Fibroblast of villous mesenchyme (primary cell): Measurements from ENCODE around the gene MNT. TPM values are rescaled to one million over a fixed set of nuclear protein-coding genes. Genes with fewer than 3 reads are reported as not detected.
A peak's percentile ranks its signal among the peaks of the same experiment; 100 is the strongest.

ENCODE experiments used
- DNase-seq: peaks from one replicate; pipeline ENCODE4 v3.0.0-alpha.2; 2010; ENCODE audit warnings: low read depth
- H3K4me3 ChIP-seq: 2 replicates; pipeline ENCODE4 v1.5.1; 2011; ENCODE audit warnings: low read depth, mild to moderate bottlenecking, low read length
- total RNA-seq: library from RNA; depleted of rRNA; stranded (reverse); fragments of >200 nt; gene quantifications from 2 replicates; pipeline ENCODE4 v1.2.3, GENCODE V29; 2012
- TF ChIP-seq, protein P1 (sequence below): IDR thresholded peaks from 2 replicates; pipeline ENCODE4 v1.5.1; 2012; ENCODE audit warnings: low read depth, mild to moderate bottlenecking, low read length; ENCODE audit not compliant: insufficient read depth

The MNT gene
- total RNA-seq, 1 donor = 7.8 TPM

DNA sequence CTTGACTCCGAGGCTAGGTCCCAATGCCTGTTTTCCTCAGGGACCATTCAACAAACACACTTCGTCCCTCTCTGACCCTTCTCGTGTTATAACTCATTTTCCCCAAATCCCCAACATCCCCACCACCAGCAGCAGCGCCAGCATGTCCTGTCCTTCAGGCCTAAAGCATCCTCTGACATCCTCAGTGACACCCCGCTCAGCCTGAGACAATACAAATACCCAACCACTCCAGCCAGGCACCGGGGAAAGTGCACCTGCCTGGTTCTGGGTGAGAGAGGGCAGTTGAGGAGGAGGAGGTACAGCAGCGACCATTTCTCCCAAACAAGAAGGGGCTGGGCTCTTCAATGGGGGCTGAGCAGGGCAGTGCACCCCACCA is 4.7 kb downstream of the MNT start:
- DNase-seq = no peak
- TF ChIP-seq, protein P1, sequence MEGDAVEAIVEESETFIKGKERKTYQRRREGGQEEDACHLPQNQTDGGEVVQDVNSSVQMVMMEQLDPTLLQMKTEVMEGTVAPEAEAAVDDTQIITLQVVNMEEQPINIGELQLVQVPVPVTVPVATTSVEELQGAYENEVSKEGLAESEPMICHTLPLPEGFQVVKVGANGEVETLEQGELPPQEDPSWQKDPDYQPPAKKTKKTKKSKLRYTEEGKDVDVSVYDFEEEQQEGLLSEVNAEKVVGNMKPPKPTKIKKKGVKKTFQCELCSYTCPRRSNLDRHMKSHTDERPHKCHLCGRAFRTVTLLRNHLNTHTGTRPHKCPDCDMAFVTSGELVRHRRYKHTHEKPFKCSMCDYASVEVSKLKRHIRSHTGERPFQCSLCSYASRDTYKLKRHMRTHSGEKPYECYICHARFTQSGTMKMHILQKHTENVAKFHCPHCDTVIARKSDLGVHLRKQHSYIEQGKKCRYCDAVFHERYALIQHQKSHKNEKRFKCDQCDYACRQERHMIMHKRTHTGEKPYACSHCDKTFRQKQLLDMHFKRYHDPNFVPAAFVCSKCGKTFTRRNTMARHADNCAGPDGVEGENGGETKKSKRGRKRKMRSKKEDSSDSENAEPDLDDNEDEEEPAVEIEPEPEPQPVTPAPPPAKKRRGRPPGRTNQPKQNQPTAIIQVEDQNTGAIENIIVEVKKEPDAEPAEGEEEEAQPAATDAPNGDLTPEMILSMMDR = no peak
- peak overlapping the region; percentile 52 for H3K4me3 ChIP-seq

GRCh38 chr17:2395258-2396181 is 5.3 kb downstream of the MNT start:
- TF ChIP-seq, protein P1 = peak; percentile 25
- no peak overlapping the region for H3K4me3 ChIP-seq
- peak; percentile 79 for DNase-seq

- DNase-seq = no peak
- no peak overlapping the region for H3K4me3 ChIP-seq
- TF ChIP-seq, protein P1 = no peak
Measured at GRCh38 chr17:2394775-2395201, 6.1 kb downstream of the MNT start.

GRCh38 chr17:2393954-2394749 is 6.7 kb downstream of the MNT start:
- TF ChIP-seq, protein P1 = no peak
- H3K4me3 ChIP-seq = peak overlapping the region; percentile 45
- no peak for DNase-seq

DNA sequence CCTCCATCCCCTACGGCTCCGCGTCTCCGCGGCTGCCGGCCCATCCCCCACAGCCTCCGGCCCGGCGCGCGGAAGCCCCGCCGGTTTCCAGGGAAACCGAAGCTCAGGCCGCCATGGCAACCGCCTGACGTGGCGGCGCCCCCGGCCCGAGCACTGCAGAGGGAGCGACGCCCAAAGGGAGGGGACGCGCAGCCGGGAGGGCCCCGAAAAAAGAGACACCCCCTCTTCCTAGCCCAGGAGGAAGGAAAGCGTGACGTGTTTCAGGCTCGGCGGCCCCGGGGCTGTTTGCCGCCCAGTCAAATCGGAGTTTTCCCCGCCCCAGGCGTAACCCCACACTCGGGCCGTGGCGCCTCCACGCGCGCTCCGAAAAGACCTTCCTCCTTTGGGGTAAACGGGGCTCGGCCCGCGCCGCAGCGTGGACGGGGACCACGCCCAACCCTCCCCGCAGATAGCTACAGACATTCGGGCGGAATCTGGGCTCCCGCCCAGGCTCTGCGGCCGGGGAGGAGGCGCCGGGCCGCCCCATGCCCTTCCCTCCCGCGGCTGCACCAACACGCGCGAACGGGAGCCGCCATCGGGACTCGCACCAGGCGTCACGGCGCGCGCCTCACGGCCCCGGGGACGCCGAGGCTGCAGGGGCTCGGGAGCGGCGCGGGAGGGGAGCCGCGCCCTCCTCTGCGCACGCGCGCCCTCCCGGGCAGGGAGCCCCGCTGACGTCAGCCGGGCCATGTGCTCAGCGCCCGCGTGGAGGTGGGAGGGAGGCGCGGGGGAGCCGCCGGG is 7.5 kb downstream of the MNT start:
- peak; percentile 87 for DNase-seq
- peak overlapping the region; percentile 72 for H3K4me3 ChIP-seq
- TF ChIP-seq, protein P1 = no peak
